Activated T-cell treated with anti-CD3 and anti-CD28 coated beads for 4 hours (primary cell): ENCODE data around the gene TTC39C.
A peak's percentile ranks its signal among the peaks of the same experiment; 100 is the strongest.
"Not testable (repeated sequence)": the region's sequence is repeated elsewhere in the genome, so short reads cannot be mapped to it uniquely, and the experiment has no call there.

Experiments
- DNase-seq: peaks from one replicate; pipeline ENCODE4 v3.0.0-alpha.2; 2020

TTC39C gene

DNA sequence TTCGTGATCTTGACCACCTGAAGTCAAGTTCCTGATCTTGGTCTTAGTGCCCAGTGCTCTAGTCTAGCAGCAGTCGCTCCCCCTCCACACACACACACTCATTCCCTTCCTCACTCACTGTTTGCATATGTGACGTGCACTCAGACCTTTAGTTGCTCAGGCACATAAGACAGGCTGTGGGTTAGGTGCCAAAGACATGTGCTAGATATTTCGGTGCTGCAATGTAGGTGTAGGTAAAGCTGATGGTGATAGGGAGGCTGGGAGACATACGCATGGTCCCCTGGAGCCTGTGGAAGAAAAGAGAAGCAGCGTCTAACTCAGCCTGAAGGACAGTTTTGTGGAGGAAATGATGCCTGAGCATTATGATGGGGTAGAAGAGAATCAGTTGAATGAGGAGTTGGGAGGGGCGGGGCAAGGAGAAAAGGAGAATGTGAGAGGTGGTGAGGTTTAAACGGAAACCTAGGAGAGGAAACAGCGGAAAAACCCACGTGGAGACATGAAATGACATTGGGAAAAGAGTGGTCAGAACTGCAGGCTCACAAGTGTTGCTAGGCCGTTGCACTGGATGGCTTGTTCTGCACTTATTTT is 3.8 kb downstream of the TTC39C start:
- DNase-seq: no peak

DNA sequence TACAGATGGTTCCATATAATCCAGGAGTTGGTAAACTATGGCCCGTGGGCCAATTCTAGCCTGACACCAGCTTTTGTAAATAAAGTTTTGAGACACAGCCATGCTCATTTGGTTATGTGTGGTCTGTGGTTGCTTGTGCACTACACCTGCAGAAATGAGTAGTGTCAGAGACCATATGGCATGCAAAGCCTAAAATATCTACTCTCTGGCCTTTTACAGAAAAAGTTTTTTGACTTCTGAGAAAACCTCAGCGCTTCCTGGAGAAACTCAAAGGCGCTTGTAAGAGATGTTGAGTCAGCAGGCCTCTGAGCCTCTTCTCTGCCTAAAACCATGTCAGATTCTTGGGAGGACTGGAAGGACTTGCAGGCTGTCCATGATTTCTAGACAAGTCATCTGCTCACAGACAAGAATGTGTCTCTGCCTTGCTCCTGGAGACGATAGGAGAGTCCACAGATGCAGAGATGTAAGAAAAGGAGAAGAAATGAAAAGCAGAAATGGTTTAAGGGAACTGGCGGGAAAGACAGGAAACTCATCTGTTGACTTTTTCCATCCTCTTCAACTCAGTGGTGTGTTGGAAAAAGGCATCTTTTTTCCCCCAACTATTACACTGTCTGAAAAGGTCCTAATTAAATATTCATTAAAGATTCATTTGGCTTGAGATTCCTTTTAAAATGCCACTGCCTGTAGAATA is 5.2 kb downstream of the TTC39C start:
- DNase-seq: peak; percentile 43

DNA sequence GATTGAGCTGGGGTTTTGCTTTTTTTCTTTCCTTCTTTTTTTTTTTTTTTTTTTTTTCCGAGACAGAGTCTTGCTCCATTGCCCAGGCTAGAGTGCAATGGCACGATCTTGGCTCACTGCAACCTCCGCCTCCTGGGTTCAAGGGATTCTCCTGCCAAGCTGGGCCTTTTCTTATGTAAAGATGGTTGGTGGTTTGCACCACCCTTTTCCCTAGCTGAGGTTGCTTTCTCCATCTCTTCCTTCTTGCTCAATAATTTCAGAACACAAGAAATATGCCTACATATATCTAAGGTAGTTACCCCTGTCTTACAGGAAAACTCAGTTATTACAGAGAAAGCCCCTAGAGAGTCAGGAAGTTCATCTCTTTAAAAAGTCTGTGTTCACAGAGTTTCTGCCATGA is 7.0 kb downstream of the TTC39C start:
- DNase-seq: no peak

DNA sequence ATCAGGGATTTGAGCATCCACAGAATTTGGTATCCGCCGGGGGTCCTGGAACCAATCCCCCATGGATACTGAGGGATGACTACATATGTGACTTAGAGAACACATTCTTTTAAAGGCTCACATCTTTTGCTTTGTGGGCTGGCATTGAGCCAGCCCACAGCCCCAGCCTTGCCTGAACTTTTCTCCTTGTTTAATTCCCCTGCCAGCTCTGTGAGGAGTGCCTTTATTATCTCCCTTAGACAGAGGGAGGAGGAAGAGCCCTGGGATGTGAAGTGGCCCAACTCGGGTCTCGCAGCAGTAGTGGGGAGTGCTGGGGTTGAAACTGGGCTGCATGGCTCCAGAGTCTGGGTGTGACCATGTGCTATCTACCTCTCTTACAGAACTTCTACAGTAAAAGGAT is 7.6 kb downstream of the TTC39C start:
- DNase-seq: no peak

DNA sequence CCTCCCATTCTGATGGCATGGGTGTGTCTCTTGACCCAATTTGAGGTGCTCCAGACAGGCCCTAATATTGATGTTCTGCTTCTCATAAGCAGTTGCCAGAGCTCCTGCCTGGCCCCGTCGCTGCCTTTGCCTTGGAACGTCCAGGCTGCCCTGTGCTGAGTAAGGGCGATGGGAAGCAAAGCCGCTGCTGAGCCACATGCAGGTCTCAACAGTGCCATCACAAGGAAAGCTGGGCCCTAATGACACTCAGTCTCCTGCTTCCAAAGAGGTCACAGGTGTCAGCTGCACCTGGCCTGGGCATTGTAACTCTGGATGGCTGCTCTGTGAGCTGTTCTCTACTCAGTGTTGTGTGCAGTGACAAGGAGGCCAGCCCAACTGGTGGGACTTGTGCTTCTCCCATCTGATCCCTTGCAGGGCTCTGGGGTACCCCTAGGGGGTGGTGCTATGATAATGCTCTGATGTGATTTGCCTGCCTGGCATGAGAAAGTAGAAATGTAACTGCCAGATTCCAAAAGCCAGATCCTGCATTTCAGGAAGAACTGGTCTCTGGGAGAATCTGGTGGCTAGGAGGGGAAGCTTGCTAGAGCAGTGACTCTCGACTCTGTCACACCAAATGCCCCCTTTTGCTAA is 8.7 kb downstream of the TTC39C start:
- DNase-seq: no peak

DNA sequence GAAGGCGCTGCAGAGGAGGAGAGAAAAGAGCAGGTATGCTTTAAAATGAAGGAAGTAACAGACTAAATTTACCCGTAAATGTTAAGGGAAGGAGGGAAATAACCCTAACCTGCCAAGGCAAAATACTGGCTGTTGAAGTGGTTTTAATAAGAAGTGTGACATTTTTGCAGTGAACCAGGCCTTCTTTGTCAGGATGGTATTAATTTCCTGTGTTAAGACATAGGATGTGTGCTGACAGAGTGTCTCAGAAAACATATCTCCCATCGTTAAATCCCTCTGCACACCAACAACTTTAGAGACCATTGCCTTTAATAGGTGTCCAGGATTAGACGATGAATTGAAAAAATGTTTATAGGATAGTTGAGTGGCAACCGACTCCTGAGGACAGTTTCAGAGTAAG is 9.9 kb downstream of the TTC39C start:
- DNase-seq: no peak

DNA sequence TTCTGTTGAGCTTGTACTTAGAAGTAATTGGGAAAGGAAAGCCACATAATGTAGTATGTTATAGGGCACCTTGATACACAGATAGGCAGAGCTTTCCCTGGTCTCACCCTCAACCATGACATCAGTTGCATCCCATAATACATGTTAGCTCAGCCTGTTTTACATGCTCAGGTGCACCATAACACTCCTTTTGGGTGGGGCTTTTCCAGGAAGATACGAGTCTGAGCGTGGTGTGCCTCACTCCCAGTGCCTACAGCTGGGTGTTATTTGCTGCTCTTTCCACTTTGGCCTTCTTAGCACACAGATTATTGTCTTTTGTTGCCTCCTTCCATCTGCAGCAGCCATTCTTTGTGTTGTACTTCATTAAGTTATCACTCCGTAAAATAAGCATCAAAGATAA is 11.9 kb downstream of the TTC39C start:
- no peak for DNase-seq

DNA sequence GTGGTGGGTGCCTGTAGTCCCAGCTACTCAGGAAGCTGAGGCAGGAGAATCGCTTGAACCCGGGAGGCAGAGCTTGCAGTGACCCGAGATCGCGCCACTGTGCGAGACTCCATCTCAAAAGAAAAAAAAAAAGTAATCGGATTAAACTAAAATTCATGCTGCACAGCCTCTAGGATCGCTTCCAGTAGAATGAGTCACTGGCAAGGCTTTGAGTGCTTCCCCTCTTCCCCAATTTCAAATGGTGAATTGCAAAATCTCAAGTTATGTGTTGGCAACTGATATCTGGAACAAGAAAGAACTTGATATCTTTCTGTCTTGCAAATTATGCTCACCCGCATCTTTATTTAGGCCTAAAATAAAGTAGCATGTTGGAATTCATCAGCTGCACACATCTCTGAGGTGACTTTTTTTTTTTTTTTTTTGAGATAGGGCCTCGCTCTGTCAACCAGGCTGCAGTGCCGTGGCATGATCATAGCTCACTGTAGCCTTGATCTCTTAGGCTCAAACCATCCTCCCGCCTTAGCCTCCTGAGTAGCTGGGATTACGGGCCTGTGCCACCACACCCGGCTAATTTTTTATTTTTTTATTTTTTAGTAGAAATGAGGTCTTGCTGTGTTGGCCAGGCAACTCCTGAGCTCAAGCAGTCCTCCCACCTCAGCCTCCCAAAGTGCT is 12.7 kb downstream of the TTC39C start:
- no peak for DNase-seq

DNA sequence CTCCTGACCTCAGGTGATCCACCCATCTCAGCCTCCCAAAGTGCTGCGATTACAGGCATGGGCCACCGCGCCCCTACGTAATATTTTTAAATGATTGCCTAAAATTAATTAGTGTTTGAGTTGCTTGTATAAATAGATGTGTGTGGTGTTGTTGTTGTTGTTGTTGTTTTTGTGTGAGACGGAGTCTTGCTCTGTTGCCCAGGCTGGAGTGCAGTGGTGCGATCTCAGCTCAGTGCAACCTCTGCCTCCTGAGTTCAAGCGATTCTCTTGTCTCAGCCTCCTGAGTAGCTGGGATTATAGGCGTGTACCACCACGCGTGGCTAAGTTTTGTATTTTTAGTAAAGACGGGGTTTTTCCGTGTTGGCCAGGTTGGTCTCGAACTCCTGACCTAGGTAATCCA is 14.4 kb downstream of the TTC39C start:
- DNase-seq: not testable (repeated sequence)

DNA sequence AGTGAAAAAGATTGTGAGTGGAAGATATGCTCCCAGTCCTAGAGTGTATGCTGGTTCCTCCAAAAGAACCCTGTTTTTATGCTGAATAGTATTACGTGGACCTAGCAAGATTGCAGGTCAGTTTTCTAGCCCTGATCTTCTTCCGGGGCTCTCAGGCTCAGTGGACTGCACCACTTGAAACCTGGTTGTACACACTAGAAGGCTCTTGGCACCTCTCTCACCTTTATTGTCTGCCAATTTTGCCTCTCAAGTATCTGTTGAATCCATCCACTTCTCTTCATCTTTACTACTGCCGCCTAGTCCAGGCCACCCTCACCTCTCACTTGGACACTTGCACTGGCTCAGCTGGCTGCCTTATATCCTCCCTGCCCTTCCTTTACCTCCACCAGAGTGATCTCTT is 16.8 kb downstream of the TTC39C start:
- no peak for DNase-seq

DNA sequence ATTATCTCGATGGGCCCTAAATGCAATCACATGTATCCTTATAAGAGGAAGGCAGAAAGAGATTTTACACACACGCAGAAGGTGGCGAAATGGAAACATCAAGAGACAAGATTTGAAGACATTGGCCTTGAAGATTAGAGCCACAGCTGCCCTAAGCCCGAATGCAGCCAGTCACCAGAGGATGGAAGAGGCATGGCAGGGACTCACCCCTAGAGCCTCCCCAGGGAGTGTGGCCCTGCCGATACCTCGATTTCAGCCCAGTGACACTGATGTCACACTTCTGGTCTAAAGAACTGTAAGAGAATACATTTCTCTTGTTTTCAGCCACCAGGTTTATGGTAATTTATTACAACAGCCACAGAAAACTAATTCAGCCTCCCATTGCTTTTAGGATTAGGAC is 17.4 kb downstream of the TTC39C start:
- DNase-seq: no peak

DNA sequence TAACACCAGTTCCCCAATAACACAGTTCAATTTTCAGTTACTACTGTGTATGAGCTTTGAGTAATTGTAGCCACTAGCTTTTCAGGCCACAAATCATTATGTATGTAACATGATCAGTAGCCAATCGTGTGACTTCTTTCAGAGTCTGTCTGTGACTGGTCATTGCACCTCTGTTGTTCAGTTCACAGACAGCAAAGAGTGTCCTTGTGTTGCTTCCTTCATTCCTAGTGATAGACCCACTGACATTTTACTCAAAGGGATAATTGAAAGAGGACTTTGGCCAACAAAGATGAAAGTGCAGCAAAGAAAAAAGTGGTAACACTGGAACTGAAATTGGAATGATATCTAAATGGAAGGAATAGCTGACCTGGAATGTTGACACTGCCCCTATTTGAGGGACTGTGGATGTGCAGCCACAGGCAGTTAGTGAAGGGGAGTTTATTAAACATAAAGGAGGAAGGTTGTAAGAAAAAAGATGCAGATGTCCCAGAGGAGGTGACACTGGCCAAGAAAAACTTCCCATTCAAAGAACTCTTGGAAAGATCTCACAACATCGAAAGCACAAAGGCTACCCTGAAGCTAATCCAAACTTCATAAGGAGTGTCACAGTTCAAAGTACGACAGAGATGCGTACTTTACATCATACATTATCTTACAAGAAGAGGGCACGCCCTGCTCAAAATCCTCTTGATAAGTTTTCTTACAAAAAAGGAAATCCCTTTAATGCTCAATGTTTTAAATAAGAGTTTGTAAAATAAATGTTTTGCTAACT is 19.3 kb downstream of the TTC39C start:
- DNase-seq: no peak

DNA sequence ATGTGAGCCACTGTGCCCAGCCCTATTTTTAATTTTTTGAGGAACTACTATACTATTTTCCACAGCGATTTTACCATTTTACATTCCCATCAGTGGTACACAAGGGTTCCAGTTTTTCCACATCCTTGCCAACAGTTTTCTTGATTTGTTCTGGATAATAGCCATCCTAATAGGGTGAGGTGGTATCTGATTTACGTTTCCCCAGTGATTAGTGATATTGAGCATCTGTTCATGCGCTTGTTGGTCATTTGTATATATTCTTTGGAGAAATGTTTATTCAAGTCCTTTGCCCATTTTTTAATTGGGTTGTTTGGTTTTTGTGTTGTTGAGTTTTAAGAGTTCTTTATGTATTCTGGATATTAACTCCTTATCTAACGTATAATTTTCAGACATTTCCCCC is 20.8 kb downstream of the TTC39C start:
- no peak for DNase-seq

DNA sequence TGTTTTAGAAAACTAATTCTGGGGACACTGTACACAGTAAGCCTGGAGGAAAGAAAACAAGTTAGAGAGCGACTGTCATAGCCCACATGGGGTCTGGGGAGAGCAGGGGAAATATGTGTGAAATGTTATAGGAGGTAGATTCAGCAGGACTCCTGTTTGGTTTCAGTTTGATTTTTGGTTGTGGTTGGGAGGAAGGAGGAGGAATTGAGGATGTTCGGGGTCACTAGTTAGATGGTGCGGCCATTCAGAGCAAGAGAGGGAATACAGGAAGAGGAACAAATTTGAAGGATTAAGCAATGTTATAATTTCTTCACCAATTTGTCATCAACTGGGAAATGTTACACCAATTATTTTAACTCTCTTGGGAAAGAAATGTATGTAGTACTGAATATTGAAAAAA is 25.1 kb downstream of the TTC39C start:
- DNase-seq: no peak

DNA sequence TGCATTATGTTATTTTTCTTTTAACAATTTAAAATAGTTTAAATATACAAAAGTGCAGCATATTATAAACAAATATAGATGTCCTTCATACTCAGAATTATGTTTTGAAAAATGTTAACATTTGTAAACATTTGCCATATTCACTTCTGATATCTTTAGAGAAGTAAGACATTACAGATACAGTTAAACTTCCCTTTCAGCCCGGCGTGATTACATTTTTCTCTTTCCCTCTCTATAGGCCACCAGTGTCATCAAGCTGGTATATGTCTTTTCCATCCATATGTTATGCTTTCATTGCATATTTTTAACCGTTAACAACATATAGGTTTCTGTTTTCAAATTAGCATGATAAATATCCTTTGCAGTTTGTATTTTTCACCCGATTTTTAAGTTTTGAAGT is 27.1 kb downstream of the TTC39C start:
- no peak for DNase-seq

DNA sequence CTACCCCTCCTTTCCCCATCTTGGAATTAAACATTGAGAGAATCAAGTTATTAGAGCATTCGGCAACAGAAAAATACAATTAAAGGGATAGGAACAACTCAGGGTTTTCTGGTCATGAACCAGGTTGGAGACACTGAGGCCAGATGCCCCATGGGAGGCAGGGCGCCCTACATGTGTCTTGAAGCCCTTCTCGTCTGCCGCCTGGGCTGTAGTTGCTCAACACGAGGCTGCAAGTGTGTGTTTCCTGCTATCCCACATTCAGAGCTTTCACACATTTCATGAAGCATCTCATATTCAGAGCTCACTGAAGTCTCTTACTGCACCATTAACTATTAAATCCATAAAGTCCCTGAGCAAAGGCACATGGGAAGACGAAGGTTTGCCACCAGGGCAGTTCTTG is 28.8 kb downstream of the TTC39C start:
- DNase-seq: no peak

DNA sequence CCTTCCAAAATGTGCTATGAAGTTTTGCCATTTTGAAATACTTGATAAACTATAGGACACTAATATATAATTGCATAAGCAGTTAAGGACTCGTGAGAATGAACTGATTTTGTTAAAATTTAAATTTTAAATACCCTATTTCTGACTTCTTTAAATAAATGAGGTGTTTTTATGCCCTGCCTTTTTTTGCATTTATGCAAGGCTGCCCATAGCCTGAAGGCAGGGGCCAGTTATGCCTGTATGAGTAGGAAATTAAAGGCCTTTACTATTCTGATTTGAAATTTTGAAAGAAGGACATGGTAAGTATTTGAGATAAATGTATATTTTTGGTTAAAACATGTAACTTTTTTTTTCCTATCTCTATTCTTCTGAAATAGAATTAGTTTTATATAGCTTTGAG is 33.7 kb downstream of the TTC39C start:
- no peak for DNase-seq

DNA sequence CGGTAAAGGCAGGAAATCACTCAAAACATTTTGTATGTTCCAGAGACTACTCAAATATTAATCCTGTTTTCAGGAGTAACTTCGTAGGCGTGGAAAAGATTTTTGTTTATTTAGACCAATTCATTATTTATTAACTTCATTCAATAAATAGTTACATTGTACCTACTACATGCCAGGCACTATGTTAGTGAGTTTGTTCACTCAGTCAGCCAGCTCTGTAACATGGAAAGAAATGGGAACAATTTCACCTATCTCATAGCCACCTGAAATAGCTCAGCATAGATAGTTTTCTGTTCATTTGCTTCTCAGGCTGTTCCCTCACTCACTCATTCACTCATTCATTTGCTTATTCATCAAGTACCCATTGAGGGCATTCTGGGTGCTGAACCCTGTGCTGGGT is 34.6 kb downstream of the TTC39C start:
- no peak for DNase-seq

DNA sequence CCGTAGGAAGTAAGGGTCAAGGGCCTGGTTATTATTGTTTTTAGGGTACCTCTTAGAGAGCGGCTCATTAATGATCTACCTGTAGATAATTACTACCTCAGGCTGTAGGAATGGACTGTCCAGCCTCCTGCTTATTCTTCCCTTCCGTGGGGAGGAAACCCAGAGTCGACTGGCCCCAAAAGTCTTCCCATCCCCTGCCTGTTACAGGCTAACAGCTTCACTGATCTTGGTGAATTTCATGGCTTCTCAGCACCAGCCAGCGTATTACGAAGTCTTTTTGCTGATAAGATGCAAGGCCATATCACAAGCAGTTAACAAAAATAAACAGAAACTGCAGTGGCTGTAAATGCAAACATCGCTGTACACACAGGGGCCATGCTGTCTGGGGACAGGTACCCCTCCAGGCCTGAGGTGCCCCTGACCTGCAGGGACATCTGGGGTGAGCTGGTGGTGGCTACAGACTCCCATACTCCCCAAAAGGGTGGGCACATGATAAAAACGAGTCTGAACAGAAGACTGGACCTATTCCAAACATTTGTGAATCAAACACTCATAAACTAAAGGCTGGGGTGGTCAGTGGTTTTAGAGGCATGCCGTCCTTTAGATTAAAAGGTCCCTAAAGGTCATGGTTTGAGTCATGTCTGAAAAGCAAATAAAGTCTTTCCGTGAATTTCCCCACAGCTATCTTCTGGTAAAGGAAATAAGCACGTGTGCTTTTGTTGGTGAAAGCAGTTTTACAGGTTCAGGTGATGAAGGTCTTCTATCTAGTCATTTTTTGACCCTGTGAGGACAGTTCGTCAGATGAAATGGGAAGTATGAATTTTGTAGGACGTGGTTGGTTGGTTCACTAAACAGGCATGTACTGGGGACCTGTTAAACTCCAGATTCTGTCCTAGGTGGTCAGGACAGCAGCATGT is 36.7 kb downstream of the TTC39C start:
- DNase-seq: no peak

DNA sequence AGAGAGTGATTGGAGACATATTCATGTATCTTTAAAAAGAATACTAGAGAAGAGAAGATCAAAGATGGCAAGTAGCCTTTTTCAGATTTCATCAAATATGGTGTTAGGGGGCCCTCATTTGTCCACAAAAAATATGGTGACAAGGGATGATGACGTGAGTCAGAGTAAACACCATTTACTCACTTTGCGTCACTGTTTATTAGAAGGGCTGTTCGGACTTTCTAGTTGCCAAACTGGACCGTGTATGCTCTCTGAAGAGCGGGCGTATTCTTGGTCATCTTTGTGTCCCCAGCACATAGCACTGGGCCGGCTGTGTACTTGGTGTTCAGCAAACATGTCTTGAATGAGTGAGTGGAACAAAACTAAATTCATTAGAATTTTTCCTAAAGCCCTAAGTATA is 37.5 kb downstream of the TTC39C start:
- no peak for DNase-seq

DNA sequence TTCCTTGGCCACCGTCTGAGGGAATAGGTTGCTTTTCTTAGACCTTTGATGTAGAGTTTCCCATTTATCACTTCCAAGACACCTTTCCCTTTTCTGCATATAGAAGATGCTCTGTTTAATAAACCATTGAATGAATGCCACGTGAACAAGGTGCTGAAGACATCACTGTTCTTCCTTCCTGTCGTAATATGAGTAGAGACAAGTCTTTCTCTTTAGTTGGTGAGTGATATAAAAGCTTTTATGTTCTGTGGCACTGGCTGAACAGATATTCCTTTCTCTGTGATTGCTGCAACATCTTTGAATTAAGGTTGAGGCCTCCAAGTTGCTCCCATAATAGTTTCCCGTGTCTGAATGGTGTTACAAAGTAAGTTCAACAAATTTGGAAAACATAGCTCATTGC is 38.7 kb downstream of the TTC39C start:
- DNase-seq: no peak

DNA sequence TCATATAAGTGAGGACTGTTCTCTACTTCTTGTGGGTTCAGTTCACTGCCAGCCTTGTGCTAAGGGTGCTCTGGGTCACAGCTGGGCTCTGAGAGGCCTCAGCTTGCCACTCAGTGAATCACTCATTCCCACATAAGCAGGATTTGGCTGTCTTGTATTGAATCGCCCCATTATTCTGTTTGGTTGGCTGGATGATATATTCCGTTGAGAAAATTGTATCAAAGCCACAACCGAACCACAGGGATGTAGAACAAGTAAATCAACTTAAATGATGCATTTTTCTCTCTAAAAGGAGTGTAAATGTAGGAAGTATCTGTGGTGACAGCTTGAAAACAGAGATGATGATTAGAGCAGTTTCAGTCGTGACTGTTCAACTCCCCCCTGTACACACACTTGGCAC is 39.6 kb downstream of the TTC39C start:
- no peak for DNase-seq
